ENCODE measurements around the gene WDFY2. TPM values are rescaled to one million over a fixed set of nuclear protein-coding genes. Genes with fewer than 3 reads are reported as not detected.
A peak's percentile ranks its signal among the peaks of the same experiment; 100 is the strongest.

WDFY2 gene
- total and polyA plus RNA-seq, 2 donors = 3.4 to 7.4 TPM

- H3K36me3 ChIP-seq (ENCODE audit: control insufficient read depth in 2 of 2, insufficient read depth in 2 of 2, low read length in 1 of 2) = no peaks in the 10 kb centered on the region
- DNase-seq (ENCODE audit: low read depth in 6 of 9, low spot score in 9 of 9) = no peak
- no peak overlapping the region for H3K4me3 ChIP-seq (ENCODE audit: low read length in 2 of 2)
- H3K4me1 ChIP-seq (ENCODE audit: control insufficient read depth in 2 of 2, insufficient read depth in 2 of 2, low read length in 2 of 2) = peaks cover 0 to 2% of the 10 kb centered on the region in 2 donors
- 94% methylated on average over 4 of the region's 4 CpGs for WGBS
- H3K27ac ChIP-seq (ENCODE audit: low read depth in 1 of 2, low read length in 1 of 2) = no peak overlapping the region
- no peaks in the 10 kb centered on the region for H3K27me3 ChIP-seq (ENCODE audit: control insufficient read depth in 2 of 2, insufficient read depth in 1 of 2, low read length in 1 of 2)
- H3K9me3 ChIP-seq (ENCODE audit: control insufficient read depth in 2 of 2, insufficient read depth in 1 of 2, low read length in 1 of 2) = no peaks in the 10 kb centered on the region
Observed at GRCh38 chr13:51605698-51606097, 21.4 kb downstream of the WDFY2 start.

DNA sequence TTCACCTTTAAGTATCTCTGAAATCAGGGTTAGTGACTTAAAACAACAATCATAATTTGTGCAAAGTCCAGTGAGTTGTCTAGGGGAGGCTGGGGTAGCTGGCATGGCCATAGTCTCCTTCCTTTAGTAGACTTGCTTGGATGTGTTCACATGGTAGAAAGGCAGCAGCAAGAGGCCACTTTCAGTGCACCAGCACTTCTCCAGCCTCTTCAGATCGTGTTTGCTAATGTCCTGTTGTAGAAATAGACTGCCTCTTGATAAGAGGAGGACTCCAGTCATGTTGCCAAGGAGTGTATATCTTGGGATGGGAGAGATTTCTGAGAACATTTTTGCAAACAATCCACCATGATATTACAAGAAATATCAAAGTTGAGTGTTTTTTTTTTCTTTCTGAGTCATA lies 22.9 kb downstream of the WDFY2 start:
- H3K27me3 ChIP-seq (ENCODE audit: control insufficient read depth in 2 of 2, insufficient read depth in 1 of 2, low read length in 1 of 2) = no peaks in the 10 kb centered on the region
- no peak overlapping the region for H3K27ac ChIP-seq (ENCODE audit: low read depth in 1 of 2, low read length in 1 of 2)
- peaks cover 0 to 2% of the 10 kb centered on the region in 2 donors for H3K4me1 ChIP-seq (ENCODE audit: control insufficient read depth in 2 of 2, insufficient read depth in 2 of 2, low read length in 2 of 2)
- H3K4me3 ChIP-seq (ENCODE audit: low read length in 2 of 2) = no peak overlapping the region
- WGBS = 88% methylated on average over 1 of the region's 1 CpG
- H3K9me3 ChIP-seq (ENCODE audit: control insufficient read depth in 2 of 2, insufficient read depth in 1 of 2, low read length in 1 of 2) = no peaks in the 10 kb centered on the region
- no peak for DNase-seq (ENCODE audit: low read depth in 6 of 9, low spot score in 9 of 9)
- no peaks in the 10 kb centered on the region for H3K36me3 ChIP-seq (ENCODE audit: control insufficient read depth in 2 of 2, insufficient read depth in 2 of 2, low read length in 1 of 2)

- H3K27me3 ChIP-seq (ENCODE audit: control insufficient read depth in 2 of 2, insufficient read depth in 1 of 2, low read length in 1 of 2) = no peaks in the 10 kb centered on the region
- H3K27ac ChIP-seq (ENCODE audit: low read depth in 1 of 2, low read length in 1 of 2) = no peak overlapping the region
- H3K4me3 ChIP-seq (ENCODE audit: low read length in 2 of 2) = no peak overlapping the region
- no peaks in the 10 kb centered on the region for H3K9me3 ChIP-seq (ENCODE audit: control insufficient read depth in 2 of 2, insufficient read depth in 1 of 2, low read length in 1 of 2)
- WGBS = 95% methylated on average over 2 of the region's 2 CpGs
- peaks cover 0 to 2% of the 10 kb centered on the region in 2 donors for H3K4me1 ChIP-seq (ENCODE audit: control insufficient read depth in 2 of 2, insufficient read depth in 2 of 2, low read length in 2 of 2)
- no peaks in the 10 kb centered on the region for H3K36me3 ChIP-seq (ENCODE audit: control insufficient read depth in 2 of 2, insufficient read depth in 2 of 2, low read length in 1 of 2)
- DNase-seq (ENCODE audit: low read depth in 6 of 9, low spot score in 9 of 9) = no peak
Observed at GRCh38 chr13:51608857-51609406, 24.7 kb downstream of the WDFY2 start.

DNA sequence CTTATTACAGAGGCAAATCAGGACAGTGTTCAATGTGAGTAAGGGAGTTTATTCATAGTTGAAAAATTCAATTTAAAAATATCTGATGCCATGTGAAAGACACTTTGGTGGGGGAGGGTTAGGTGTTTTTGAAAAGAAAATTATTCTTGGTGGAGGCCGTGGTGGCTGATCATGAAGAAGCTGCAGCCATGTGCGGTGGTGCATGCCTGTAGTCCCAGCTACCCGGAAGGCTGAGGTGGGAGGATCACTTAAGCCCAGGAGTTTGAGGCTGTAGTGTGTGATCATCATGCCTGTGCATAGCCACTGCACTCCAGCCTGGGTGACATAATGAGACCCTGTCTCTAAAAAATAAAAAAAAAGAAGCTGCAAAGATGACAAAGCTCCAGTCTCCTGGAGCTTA lies 28.6 kb downstream of the WDFY2 start:
- Histone ChIP-seq H3K4me1 (ENCODE audit: control insufficient read depth in 2 of 2, insufficient read depth in 2 of 2, low read length in 2 of 2) (peaks cover 0 to 5% of the 10 kb centered on the region in 2 donors), H3K27me3 (ENCODE audit: control insufficient read depth in 2 of 2, insufficient read depth in 1 of 2, low read length in 1 of 2) (no peaks in the 10 kb centered on the region), H3K4me3 (ENCODE audit: low read length in 2 of 2) (no peak overlapping the region), H3K27ac (ENCODE audit: low read depth in 1 of 2, low read length in 1 of 2) (no peak overlapping the region), H3K9me3 (ENCODE audit: control insufficient read depth in 2 of 2, insufficient read depth in 1 of 2, low read length in 1 of 2) (no peaks in the 10 kb centered on the region), H3K36me3 (ENCODE audit: control insufficient read depth in 2 of 2, insufficient read depth in 2 of 2, low read length in 1 of 2) (no peaks in the 10 kb centered on the region)
- DNase-seq (ENCODE audit: low read depth in 6 of 9, low spot score in 9 of 9) = no peak
- WGBS = 96% methylated on average over 3 of the region's 3 CpGs

DNA sequence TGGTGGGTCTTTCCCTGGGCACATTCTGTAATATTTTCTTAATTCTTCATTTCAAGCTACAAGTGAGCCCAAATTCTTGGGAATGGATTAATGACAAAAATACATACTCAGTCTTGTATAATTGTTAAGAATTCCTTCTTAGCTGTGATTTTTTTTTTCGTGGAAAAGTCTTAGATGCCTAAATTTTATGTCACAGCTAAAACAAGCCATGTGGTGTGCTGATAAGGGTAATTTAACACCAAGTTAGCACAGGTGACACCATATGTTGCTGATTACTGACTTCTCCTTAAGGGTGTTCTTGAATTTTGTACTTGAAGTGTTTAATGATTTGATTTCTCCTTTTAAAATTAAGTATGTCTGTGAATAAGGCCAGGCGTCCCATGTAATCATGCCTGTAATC lies 29.3 kb downstream of the WDFY2 start:
- Histone ChIP-seq H3K27me3 (ENCODE audit: control insufficient read depth in 2 of 2, insufficient read depth in 1 of 2, low read length in 1 of 2) (no peaks in the 10 kb centered on the region), H3K4me3 (ENCODE audit: low read length in 2 of 2) (no peak overlapping the region), H3K4me1 (ENCODE audit: control insufficient read depth in 2 of 2, insufficient read depth in 2 of 2, low read length in 2 of 2) (peaks cover 0 to 5% of the 10 kb centered on the region in 2 donors), H3K36me3 (ENCODE audit: control insufficient read depth in 2 of 2, insufficient read depth in 2 of 2, low read length in 1 of 2) (no peaks in the 10 kb centered on the region), H3K27ac (ENCODE audit: low read depth in 1 of 2, low read length in 1 of 2) (no peak overlapping the region), H3K9me3 (ENCODE audit: control insufficient read depth in 2 of 2, insufficient read depth in 1 of 2, low read length in 1 of 2) (no peaks in the 10 kb centered on the region)
- WGBS = 81% methylated on average over 2 of the region's 2 CpGs
- no peak for DNase-seq (ENCODE audit: low read depth in 6 of 9, low spot score in 9 of 9)

- Histone ChIP-seq H3K27ac (ENCODE audit: low read depth in 1 of 2, low read length in 1 of 2) (peak overlapping the region; percentile 33 to 78), H3K4me3 (ENCODE audit: low read length in 2 of 2) (peak overlapping the region in 1 of 2 donors; percentile 2), H3K27me3 (ENCODE audit: control insufficient read depth in 2 of 2, insufficient read depth in 1 of 2, low read length in 1 of 2) (no peaks in the 10 kb centered on the region), H3K4me1 (ENCODE audit: control insufficient read depth in 2 of 2, insufficient read depth in 2 of 2, low read length in 2 of 2) (peaks cover 0 to 5% of the 10 kb centered on the region in 2 donors), H3K36me3 (ENCODE audit: control insufficient read depth in 2 of 2, insufficient read depth in 2 of 2, low read length in 1 of 2) (no peaks in the 10 kb centered on the region), H3K9me3 (ENCODE audit: control insufficient read depth in 2 of 2, insufficient read depth in 1 of 2, low read length in 1 of 2) (no peaks in the 10 kb centered on the region)
- WGBS = 38% methylated on average over 8 of the region's 8 CpGs
- peak; percentile 32 to 85 (median 57) for DNase-seq (ENCODE audit: low read depth in 6 of 9, low spot score in 9 of 9)
Observed at GRCh38 chr13:51614350-51614786, 30.1 kb downstream of the WDFY2 start.

GRCh38 chr13:51618626-51619025 lies 34.4 kb downstream of the WDFY2 start:
- no peaks in the 10 kb centered on the region for H3K36me3 ChIP-seq (ENCODE audit: control insufficient read depth in 2 of 2, insufficient read depth in 2 of 2, low read length in 1 of 2)
- H3K4me1 ChIP-seq (ENCODE audit: control insufficient read depth in 2 of 2, insufficient read depth in 2 of 2, low read length in 2 of 2) = peaks cover 6 to 10% of the 10 kb centered on the region in 2 donors
- no peaks in the 10 kb centered on the region for H3K9me3 ChIP-seq (ENCODE audit: control insufficient read depth in 2 of 2, insufficient read depth in 1 of 2, low read length in 1 of 2)
- no peak for DNase-seq (ENCODE audit: low read depth in 6 of 9, low spot score in 9 of 9)
- H3K27ac ChIP-seq (ENCODE audit: low read depth in 1 of 2, low read length in 1 of 2) = no peak overlapping the region
- no peak overlapping the region for H3K4me3 ChIP-seq (ENCODE audit: low read length in 2 of 2)
- WGBS = 95% methylated on average over 1 of the region's 1 CpG
- H3K27me3 ChIP-seq (ENCODE audit: control insufficient read depth in 2 of 2, insufficient read depth in 1 of 2, low read length in 1 of 2) = no peaks in the 10 kb centered on the region

DNA sequence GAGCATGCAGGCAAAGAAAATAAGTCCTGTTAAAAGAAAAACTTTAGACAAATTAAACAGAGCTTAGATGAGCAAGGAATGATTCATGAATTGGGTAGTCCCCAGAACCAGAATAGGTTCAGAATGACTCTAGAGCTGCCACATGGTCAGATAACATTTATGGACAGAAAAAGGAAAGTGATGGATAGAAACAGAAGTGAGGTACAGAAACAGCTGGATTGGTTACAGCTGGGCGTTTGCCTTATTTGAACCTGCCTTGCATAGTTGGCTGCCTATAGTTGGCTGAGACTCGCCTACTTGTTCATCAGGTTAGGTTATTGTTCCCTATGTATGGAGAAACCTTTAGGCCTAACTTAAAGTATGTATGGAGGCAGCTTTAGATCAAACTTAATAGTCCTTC lies 35.4 kb downstream of the WDFY2 start:
- peaks cover 5 to 6% of the 10 kb centered on the region in 2 donors for H3K4me1 ChIP-seq (ENCODE audit: control insufficient read depth in 2 of 2, insufficient read depth in 2 of 2, low read length in 2 of 2)
- no peak overlapping the region for H3K27ac ChIP-seq (ENCODE audit: low read depth in 1 of 2, low read length in 1 of 2)

DNA sequence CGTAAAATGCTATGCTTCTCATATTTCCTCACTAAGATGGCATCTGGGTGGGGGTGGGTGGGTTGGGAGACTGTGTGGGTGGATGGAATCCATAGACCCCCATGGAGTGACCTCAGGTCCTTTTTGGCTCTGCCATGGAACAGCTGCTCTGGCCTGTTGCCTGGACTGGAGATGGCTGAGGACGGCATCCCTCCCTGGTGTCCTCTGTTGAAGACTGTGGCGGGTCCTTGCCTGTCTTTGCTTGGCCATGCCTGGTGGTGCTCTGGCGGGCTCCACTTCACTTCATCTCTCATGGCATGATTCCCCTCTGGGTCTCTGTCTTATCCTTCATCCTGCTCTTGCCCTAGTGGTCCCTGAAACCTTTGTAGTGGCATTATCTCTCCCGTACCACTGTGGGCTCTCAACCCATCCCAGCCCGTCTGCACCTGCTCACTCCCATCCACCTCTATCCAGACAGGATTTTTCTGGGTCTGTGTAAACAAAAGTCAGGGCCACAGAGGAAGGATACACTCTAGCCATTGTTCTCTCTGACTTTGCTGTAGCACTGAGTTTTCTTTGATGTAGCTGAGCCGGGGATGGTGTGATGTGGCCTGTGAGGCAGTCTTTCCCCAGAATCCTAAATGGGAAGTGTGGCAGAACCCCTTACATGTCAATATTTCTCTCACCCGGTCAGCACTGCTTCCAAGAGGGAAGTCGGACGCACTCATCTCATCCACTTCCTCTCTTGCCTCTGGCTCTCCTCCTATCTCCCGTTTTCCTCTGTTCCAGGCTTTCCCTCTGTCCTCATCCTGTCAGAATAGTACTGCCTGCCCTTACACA lies 36.1 kb downstream of the WDFY2 start:
- Histone ChIP-seq H3K4me3 (ENCODE audit: low read length in 2 of 2) (no peak overlapping the region), H3K36me3 (ENCODE audit: control insufficient read depth in 2 of 2, insufficient read depth in 2 of 2, low read length in 1 of 2) (no peaks in the 10 kb centered on the region), H3K4me1 (ENCODE audit: control insufficient read depth in 2 of 2, insufficient read depth in 2 of 2, low read length in 2 of 2) (peaks cover 5 to 6% of the 10 kb centered on the region in 2 donors), H3K27ac (ENCODE audit: low read depth in 1 of 2, low read length in 1 of 2) (no peak overlapping the region), H3K27me3 (ENCODE audit: control insufficient read depth in 2 of 2, insufficient read depth in 1 of 2, low read length in 1 of 2) (no peaks in the 10 kb centered on the region), H3K9me3 (ENCODE audit: control insufficient read depth in 2 of 2, insufficient read depth in 1 of 2, low read length in 1 of 2) (no peaks in the 10 kb centered on the region)
- WGBS = 95% methylated on average over 11 of the region's 11 CpGs
- DNase-seq (ENCODE audit: low read depth in 6 of 9, low spot score in 9 of 9) = no peak

More for the DNA sequence above, 35.4 kb downstream of the WDFY2 start:
- 93% methylated on average over 2 of the region's 2 CpGs for WGBS
- no peaks in the 10 kb centered on the region for H3K27me3 ChIP-seq (ENCODE audit: control insufficient read depth in 2 of 2, insufficient read depth in 1 of 2, low read length in 1 of 2)
- DNase-seq (ENCODE audit: low read depth in 6 of 9, low spot score in 9 of 9) = no peak
- H3K9me3 ChIP-seq (ENCODE audit: control insufficient read depth in 2 of 2, insufficient read depth in 1 of 2, low read length in 1 of 2) = no peaks in the 10 kb centered on the region
- no peak overlapping the region for H3K4me3 ChIP-seq (ENCODE audit: low read length in 2 of 2)
- H3K36me3 ChIP-seq (ENCODE audit: control insufficient read depth in 2 of 2, insufficient read depth in 2 of 2, low read length in 1 of 2) = no peaks in the 10 kb centered on the region

Measured in thymus (tissue), 11 donors.